Parathyroid adenoma (tissue), 2 donors: Measurements from ENCODE around the gene ARHGAP26.

Experiments
- H2AFZ ChIP-seq: fragments of 300-600 bp; sonication (generic); one replicate; pipeline ENCODE4 v1.7.0; 2017; ENCODE audit warnings: antibody characterized with exemption, mild to moderate bottlenecking
- H3K27ac ChIP-seq: fragments of 300-600 bp; sonication (generic); one replicate; pipeline ENCODE4 v1.7.0; 2017
- H3K27me3 ChIP-seq: fragments of 300-600 bp; sonication (generic); one replicate; pipeline ENCODE4 v1.7.0; 2017; ENCODE audit warnings: low read length; ENCODE audit not compliant: control insufficient read depth, insufficient read depth
- H3K36me3 ChIP-seq: fragments of 300-600 bp; sonication (generic); one replicate; pipeline ENCODE4 v1.7.0; 2017; ENCODE audit warnings: low read length; ENCODE audit not compliant: control insufficient read depth, insufficient read depth
- H3K4me1 ChIP-seq: fragments of 300-600 bp; sonication (generic); one replicate; pipeline ENCODE4 v1.7.0; 2017; ENCODE audit warnings: control low read depth
- H3K4me2 ChIP-seq: fragments of 300-600 bp; sonication (generic); one replicate; pipeline ENCODE4 v1.7.0; 2017; ENCODE audit warnings: low read length
- H3K4me3 ChIP-seq: fragments of 300-600 bp; sonication (generic); one replicate; pipeline ENCODE4 v1.7.0; 2017; ENCODE audit warnings: low read depth, low read length
- H3K79me2 ChIP-seq: fragments of 300-600 bp; sonication (generic); one replicate; pipeline ENCODE4 v1.7.0; 2017; ENCODE audit warnings: control low read depth
- H3K9ac ChIP-seq: fragments of 300-600 bp; sonication (generic); one replicate; pipeline ENCODE4 v1.7.0; 2017; ENCODE audit warnings: mild to moderate bottlenecking
- H3K9me3 ChIP-seq: fragments of 300-600 bp; sonication (generic); one replicate; pipeline ENCODE4 v1.7.0; 2017; ENCODE audit warnings: low read length; ENCODE audit not compliant: control insufficient read depth
- TF ChIP-seq, protein P1 (sequence below): fragments of 300-600 bp; sonication (generic); IDR thresholded peaks from one replicate; pipeline ENCODE4 v1.7.0; 2017; ENCODE audit warnings: antibody characterized with exemption, mild to moderate bottlenecking
- donor health status: primary hyperparathyroidism.

ARHGAP26 gene

DNA sequence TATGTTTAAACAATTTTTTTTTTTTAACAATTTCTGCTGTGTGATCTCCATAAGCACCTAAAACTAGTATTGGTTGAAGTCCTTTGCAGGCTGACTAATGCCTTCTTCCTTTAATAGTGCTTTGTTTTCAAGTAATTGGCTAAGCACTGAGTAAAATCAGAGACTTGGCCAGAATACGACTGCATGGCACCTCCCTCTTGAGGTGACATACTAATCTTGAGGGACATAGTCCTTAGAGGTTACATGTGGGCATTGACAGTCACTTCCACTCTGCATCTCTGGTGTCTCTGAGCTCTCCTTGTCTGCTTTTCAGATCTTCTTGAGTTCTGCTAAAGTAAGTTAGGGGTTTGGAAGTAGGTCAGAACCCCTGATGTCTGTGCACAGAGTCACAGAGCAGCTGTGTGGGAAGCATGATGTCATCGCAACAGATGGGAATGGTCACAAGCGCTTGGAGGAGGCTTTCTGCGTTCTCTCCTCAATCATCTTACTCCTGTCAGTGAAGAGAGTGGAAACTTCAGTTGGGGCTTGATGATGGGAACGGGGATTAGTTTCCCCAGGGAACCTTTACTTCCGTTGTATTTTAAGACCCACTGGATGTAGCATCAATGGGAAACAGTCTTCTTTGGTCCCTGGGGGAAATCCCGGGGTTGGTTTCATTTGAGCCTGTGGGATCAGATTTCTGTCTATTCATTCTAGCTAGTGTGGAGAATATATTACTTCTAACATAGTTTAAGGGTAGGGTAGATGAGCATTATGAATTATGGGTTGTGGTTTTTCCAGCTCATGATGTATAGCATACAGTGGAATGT is 136.9 kb downstream of the ARHGAP26 start:
- no peak overlapping the region for H3K9ac ChIP-seq
- no peak overlapping the region for H2AFZ ChIP-seq
- H3K4me3 ChIP-seq: no peak overlapping the region
- H3K27ac ChIP-seq: no peak overlapping the region
- H3K79me2 ChIP-seq: no peaks in the 10 kb centered on the region
- H3K36me3 ChIP-seq: no peaks in the 10 kb centered on the region
- no peaks in the 10 kb centered on the region for H3K9me3 ChIP-seq
- no peaks in the 10 kb centered on the region for H3K27me3 ChIP-seq
- H3K4me2 ChIP-seq: no peak overlapping the region
- TF ChIP-seq, protein P1, sequence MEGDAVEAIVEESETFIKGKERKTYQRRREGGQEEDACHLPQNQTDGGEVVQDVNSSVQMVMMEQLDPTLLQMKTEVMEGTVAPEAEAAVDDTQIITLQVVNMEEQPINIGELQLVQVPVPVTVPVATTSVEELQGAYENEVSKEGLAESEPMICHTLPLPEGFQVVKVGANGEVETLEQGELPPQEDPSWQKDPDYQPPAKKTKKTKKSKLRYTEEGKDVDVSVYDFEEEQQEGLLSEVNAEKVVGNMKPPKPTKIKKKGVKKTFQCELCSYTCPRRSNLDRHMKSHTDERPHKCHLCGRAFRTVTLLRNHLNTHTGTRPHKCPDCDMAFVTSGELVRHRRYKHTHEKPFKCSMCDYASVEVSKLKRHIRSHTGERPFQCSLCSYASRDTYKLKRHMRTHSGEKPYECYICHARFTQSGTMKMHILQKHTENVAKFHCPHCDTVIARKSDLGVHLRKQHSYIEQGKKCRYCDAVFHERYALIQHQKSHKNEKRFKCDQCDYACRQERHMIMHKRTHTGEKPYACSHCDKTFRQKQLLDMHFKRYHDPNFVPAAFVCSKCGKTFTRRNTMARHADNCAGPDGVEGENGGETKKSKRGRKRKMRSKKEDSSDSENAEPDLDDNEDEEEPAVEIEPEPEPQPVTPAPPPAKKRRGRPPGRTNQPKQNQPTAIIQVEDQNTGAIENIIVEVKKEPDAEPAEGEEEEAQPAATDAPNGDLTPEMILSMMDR: no peak
- H3K4me1 ChIP-seq: peaks cover 2% of the 10 kb centered on the region

DNA sequence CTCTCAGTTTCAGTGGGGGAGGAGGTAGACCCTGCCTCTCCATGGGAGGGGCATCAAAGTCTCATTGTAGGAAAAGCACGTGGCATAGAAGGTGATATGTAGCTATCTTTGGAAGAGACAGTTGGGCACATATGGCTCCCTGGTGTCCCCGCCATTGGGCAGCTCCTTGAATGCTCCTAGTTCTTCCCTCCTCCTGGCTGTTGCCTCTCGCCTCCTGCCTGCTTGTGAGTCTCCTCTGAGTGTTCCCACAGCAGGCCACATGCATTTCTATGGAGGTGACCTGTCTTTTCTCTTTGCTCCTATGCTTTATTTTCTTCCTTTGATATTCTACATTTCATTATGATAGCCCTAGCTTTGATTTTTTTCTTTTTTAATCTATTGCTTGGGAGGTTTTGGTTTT is 138.5 kb downstream of the ARHGAP26 start:
- no peak overlapping the region for H3K4me2 ChIP-seq
- H2AFZ ChIP-seq: no peak overlapping the region
- H3K4me1 ChIP-seq: no peaks in the 10 kb centered on the region
- H3K4me3 ChIP-seq: no peak overlapping the region
- no peak overlapping the region for H3K9ac ChIP-seq
- H3K27me3 ChIP-seq: no peaks in the 10 kb centered on the region
- no peaks in the 10 kb centered on the region for H3K79me2 ChIP-seq
- no peaks in the 10 kb centered on the region for H3K9me3 ChIP-seq
- TF ChIP-seq, protein P1: no peak
- H3K27ac ChIP-seq: no peak overlapping the region
- no peaks in the 10 kb centered on the region for H3K36me3 ChIP-seq

DNA sequence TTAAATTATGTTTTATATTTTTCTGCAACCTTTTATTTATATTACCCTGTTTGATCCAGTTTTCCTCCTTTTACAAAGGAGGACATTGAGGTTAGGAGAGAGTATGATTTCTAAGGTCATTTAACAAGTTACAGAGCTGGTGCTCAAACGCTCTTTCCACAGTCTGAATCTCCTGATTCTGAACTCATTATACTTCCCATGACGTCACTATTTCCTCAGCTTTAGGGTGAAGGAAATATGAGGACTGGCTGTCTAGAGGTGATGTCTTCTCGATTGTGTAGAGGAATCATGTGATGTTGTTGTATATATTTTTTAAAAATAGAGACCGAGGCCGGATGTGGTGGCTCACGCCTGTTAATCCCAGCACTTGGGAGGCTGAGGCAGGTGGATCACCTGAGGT is 140.0 kb downstream of the ARHGAP26 start:
- Histone ChIP-seq H3K4me2 (no peak overlapping the region), H3K79me2 (no peaks in the 10 kb centered on the region), H3K27ac (no peak overlapping the region), H2AFZ (no peak overlapping the region), H3K4me1 (no peaks in the 10 kb centered on the region), H3K36me3 (no peaks in the 10 kb centered on the region), H3K4me3 (no peak overlapping the region), H3K27me3 (no peaks in the 10 kb centered on the region), H3K9ac (no peak overlapping the region), H3K9me3 (no peaks in the 10 kb centered on the region)
- TF ChIP-seq, protein P1: no peak

DNA sequence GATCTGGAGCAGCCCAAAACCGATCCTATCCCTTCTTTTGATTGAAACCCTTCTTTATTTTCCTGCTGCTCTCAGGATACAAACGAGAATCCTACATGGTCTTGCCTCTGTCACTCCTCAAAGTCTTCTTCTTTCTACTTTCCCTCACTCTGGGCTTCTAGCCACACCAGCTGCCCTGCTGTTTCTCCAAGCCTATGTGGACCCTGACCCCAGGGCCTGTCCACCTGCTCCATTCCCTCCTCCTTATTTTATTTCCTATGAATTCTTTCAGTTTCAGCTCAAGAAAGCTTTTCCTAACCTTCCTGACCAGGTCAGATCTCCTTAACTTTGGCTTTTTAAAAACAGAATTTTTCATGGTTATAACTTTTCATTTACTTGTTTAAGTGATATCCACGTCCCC is 141.0 kb downstream of the ARHGAP26 start:
- no peaks in the 10 kb centered on the region for H3K4me1 ChIP-seq
- TF ChIP-seq, protein P1: no peak
- no peak overlapping the region for H3K27ac ChIP-seq
- no peak overlapping the region for H3K4me3 ChIP-seq
- no peaks in the 10 kb centered on the region for H3K79me2 ChIP-seq
- no peaks in the 10 kb centered on the region for H3K27me3 ChIP-seq
- no peaks in the 10 kb centered on the region for H3K9me3 ChIP-seq
- no peak overlapping the region for H3K9ac ChIP-seq
- no peak overlapping the region for H3K4me2 ChIP-seq
- H3K36me3 ChIP-seq: no peaks in the 10 kb centered on the region
- no peak overlapping the region for H2AFZ ChIP-seq

DNA sequence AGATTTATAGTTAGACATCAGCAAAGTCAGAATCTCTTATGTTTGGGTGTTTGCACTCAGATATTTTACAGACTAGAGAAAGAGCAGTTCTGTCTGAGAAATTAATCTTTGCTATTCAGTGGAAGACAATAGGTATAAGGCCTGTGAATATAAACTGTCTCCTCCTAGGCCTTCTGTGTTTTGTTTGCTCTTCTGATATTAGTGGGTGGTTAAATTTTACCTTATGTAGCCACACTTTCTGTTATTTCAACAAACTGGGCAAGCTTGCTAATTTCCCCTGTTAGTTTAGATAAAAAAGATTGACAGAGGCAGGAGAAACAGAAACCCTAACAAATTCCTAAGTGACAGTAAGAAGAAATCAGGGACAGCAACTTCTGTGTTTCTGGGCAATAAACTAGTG is 141.6 kb downstream of the ARHGAP26 start:
- no peaks in the 10 kb centered on the region for H3K79me2 ChIP-seq
- H3K4me2 ChIP-seq: no peak overlapping the region
- no peaks in the 10 kb centered on the region for H3K27me3 ChIP-seq
- H3K36me3 ChIP-seq: no peaks in the 10 kb centered on the region
- H3K4me1 ChIP-seq: no peaks in the 10 kb centered on the region
- H2AFZ ChIP-seq: no peak overlapping the region
- no peak overlapping the region for H3K27ac ChIP-seq
- H3K9me3 ChIP-seq: no peaks in the 10 kb centered on the region
- no peak overlapping the region for H3K4me3 ChIP-seq
- H3K9ac ChIP-seq: no peak overlapping the region
- TF ChIP-seq, protein P1: no peak
